Measurements from ENCODE around the gene F13B.

The F13B gene

GRCh38 chr1:197101978-197102377, 34.9 kb upstream of the F13B start (continued):
- TF ChIP-seq ZSCAN4 (tag by site-specific recombination; IDR thresholded peaks at IDR 0.05) (no peak), ZSCAN5A (tag by site-specific recombination; IDR thresholded peaks at IDR 0.05) (no peak), PRDM6 (tag by site-specific recombination; IDR thresholded peaks at IDR 0.05) (no peak), ZNF521 (tag by site-specific recombination; IDR thresholded peaks at IDR 0.05) (no peak), PRDM2 (tag by site-specific recombination; IDR thresholded peaks at IDR 0.05; ENCODE audit: borderline replicate concordance) (no peak), ZNF274 (IDR thresholded peaks at IDR 0.05; ENCODE audit: low read length) (no peak), ZNF274 (tag by site-specific recombination; IDR thresholded peaks at IDR 0.05; ENCODE audit: borderline replicate concordance) (no peak), BCL11B (tag by site-specific recombination; IDR thresholded peaks at IDR 0.05; ENCODE audit: low read depth) (no peak), YY2 (tag by site-specific recombination; IDR thresholded peaks at IDR 0.05) (no peak), ZBTB6 (tag by site-specific recombination; IDR thresholded peaks at IDR 0.05) (no peak), ZNF664 (tag by site-specific recombination; IDR thresholded peaks at IDR 0.05) (no peak), ZNF155 (tag by site-specific recombination; IDR thresholded peaks at IDR 0.05) (no peak)

- no peaks in the 10 kb centered on the region for H3K4me1 ChIP-seq (ENCODE audit: control insufficient read depth, insufficient read depth, low read length)
- H3K9me3 ChIP-seq (ENCODE audit: control insufficient read depth, insufficient read depth, low read depth, low read length) = no peaks in the 10 kb centered on the region; the same call in 1 of the 2 replicates
- peaks cover 9 to 29% of the 10 kb centered on the region in 2 experiments; a peak in 2 of 3 replicates for H3K36me3 ChIP-seq (ENCODE audit: control insufficient read depth in 2 of 2, insufficient read depth in 1 of 2, low read length in 2 of 2)
- POLR2A ChIA-PET = no interaction called here
- H3K4me3 ChIP-seq (ENCODE audit: low read depth, low read length) = no peak overlapping the region
- CTCF ChIA-PET = interaction anchor here (0.7 kb wide), 1 partner anchor 470 kb away, joined by 3 read pairs; no protein-coding TSS in a partner anchor
- no peak overlapping the region for H3K27ac ChIP-seq (ENCODE audit: extremely low read depth, low read depth, low read length)
- TF ChIP-seq ZNF280D (tag by site-specific recombination; IDR thresholded peaks at IDR 0.05) (no peak), ZNF26 (tag by site-specific recombination; IDR thresholded peaks at IDR 0.05) (no peak), IKZF3 (tag by site-specific recombination; IDR thresholded peaks at IDR 0.05) (no peak), ZNF473 (tag by site-specific recombination; IDR thresholded peaks at IDR 0.05) (no peak), ZFP41 (tag by site-specific recombination; IDR thresholded peaks at IDR 0.05; ENCODE audit: borderline replicate concordance) (no peak), YY2 (tag by site-specific recombination; IDR thresholded peaks at IDR 0.05) (no peak), ZBTB6 (tag by site-specific recombination; IDR thresholded peaks at IDR 0.05) (no peak), ZSCAN23 (tag by site-specific recombination; IDR thresholded peaks at IDR 0.05) (no peak), ZNF324 (tag by site-specific recombination; IDR thresholded peaks at IDR 0.05) (no peak)
Measured at GRCh38 chr1:197100677-197101076, 33.6 kb upstream of the F13B start.

All from HEK293 (cell line).